GM12875 (cell line): ENCODE data around the gene HEATR9.

Source experiments
- H3K4me3 ChIP-seq: one replicate; pipeline ENCODE4 v1.5.1; 2011; ENCODE audit warnings: low read depth, low read length, control low read depth
- CTCF ChIP-seq: IDR thresholded peaks from 2 replicates; pipeline ENCODE4 v1.5.1; 2011; ENCODE audit warnings: low read depth, mild to moderate bottlenecking, control low read depth, inconsistent platforms, low read length, moderate library complexity, borderline replicate concordance; ENCODE audit not compliant: insufficient read depth

The HEATR9 gene

GRCh38 chr17:35817196-35817595, 51.5 kb downstream of the HEATR9 start:
- TF ChIP-seq CTCF = no peak
- H3K4me3 ChIP-seq = no peak overlapping the region

- no peak for TF ChIP-seq CTCF
- no peak overlapping the region for H3K4me3 ChIP-seq
Observed at GRCh38 chr17:35816723-35817122, 52.0 kb downstream of the HEATR9 start.

- no peak overlapping the region for H3K4me3 ChIP-seq
- no peak for TF ChIP-seq CTCF
Observed at GRCh38 chr17:35812456-35812855, 56.2 kb downstream of the HEATR9 start.

- TF ChIP-seq CTCF = no peak
- no peak overlapping the region for H3K4me3 ChIP-seq
Observed at GRCh38 chr17:35811759-35812158, 56.9 kb downstream of the HEATR9 start.

- peak overlapping the region; percentile 96 for H3K4me3 ChIP-seq
- TF ChIP-seq CTCF = no peak
Observed at GRCh38 chr17:35809855-35810461, 58.7 kb downstream of the HEATR9 start.

GRCh38 chr17:35808962-35809854, 59.5 kb downstream of the HEATR9 start, which contains the start of gene TAF15:
TAF15 (plus strand) TSS chr17:35809484; CDS start chr17:35809570, 86 bp downstream.
- peak within 1 kb of the TSS; percentile 96 for H3K4me3 ChIP-seq
- peak; percentile 79 for TF ChIP-seq CTCF
